ENCODE data around the gene TTLL11.

- TF ChIP-seq, protein P1, sequence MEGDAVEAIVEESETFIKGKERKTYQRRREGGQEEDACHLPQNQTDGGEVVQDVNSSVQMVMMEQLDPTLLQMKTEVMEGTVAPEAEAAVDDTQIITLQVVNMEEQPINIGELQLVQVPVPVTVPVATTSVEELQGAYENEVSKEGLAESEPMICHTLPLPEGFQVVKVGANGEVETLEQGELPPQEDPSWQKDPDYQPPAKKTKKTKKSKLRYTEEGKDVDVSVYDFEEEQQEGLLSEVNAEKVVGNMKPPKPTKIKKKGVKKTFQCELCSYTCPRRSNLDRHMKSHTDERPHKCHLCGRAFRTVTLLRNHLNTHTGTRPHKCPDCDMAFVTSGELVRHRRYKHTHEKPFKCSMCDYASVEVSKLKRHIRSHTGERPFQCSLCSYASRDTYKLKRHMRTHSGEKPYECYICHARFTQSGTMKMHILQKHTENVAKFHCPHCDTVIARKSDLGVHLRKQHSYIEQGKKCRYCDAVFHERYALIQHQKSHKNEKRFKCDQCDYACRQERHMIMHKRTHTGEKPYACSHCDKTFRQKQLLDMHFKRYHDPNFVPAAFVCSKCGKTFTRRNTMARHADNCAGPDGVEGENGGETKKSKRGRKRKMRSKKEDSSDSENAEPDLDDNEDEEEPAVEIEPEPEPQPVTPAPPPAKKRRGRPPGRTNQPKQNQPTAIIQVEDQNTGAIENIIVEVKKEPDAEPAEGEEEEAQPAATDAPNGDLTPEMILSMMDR (conservative IDR thresholded peaks at IDR 0.05; ENCODE audit: low read length) = no peak
- no peak for TF ChIP-seq EZH2phosphoT487 (IDR thresholded peaks at IDR 0.05; ENCODE audit: borderline replicate concordance)
Measured at GRCh38 chr9:121810489-121810888, 282.6 kb downstream of the TTLL11 start.

All from Loucy (cell line).